H1 (cell line): Measurements from ENCODE around the gene GPC6.

Experiments
- CTCF ChIP-seq, 3 experiments: IDR thresholded peaks; 1 replicate in 2 of 3; 2 replicates in 1 of 3; pipeline versions ENCODE4 v1.5.1 to v1.6.1; 2011; ENCODE audit warnings: low read length in 3 of 3, mild to moderate bottlenecking in 3 of 3, inconsistent platforms in 2 of 3, low read depth in 1 of 3, moderate library complexity in 1 of 3; ENCODE audit not compliant: insufficient read depth in 1 of 3; ENCODE audit errors: control extremely low read depth in 1 of 3
- KDM1A ChIP-seq: fragments of 200-600, 300-600 bp; sonication (generic); IDR thresholded peaks from 2 replicates; pipeline ENCODE4 v1.7.1; 2016; ENCODE audit warnings: mild to moderate bottlenecking, low read length, borderline replicate concordance
- POLR2A ChIP-seq, 2 experiments: IDR thresholded peaks; 1 replicate in 1 of 2; 2 replicates in 1 of 2; pipeline ENCODE4 v1.6.1; 2011; ENCODE audit warnings: low read depth in 2 of 2, low read length in 2 of 2, mild to moderate bottlenecking in 2 of 2; ENCODE audit errors: control extremely low read depth in 1 of 2
- SUZ12 ChIP-seq: fragments of 200-600 bp; sonication (generic); IDR thresholded peaks from 2 replicates; pipeline ENCODE4 v1.6.1; 2012; ENCODE audit warnings: mild to moderate bottlenecking, inconsistent platforms, low read length, moderate library complexity, mixed read lengths
- TEAD4 ChIP-seq: IDR thresholded peaks from 2 replicates; pipeline ENCODE4 v1.6.1; 2012; ENCODE audit warnings: low read depth, low read length, inconsistent platforms, mixed read lengths
- USF2 ChIP-seq: IDR thresholded peaks from 2 replicates; pipeline ENCODE4 v1.6.1; 2011; ENCODE audit warnings: low read length, improper control_type of control experiment
- YY1 ChIP-seq: IDR thresholded peaks from 2 replicates; pipeline ENCODE4 v1.6.1; 2011; ENCODE audit warnings: low read depth, mild to moderate bottlenecking, low read length

- TF ChIP-seq YY1 = no peak
- TF ChIP-seq CTCF (IDR thresholded peaks at IDR 0.05; ENCODE audit: control extremely low read depth in 1 of 3, insufficient read depth in 1 of 3, low read depth in 1 of 3, low read length in 3 of 3) = no peak
- no peak for TF ChIP-seq USF2
- TF ChIP-seq KDM1A = no peak
- TF ChIP-seq TEAD4 = peak; percentile 73; the same call in 1 of the 2 replicates
- no peak for TF ChIP-seq SUZ12
- no peak for TF ChIP-seq POLR2A (IDR thresholded peaks at IDR 0.05; ENCODE audit: control extremely low read depth in 1 of 2, low read depth in 2 of 2, low read length in 2 of 2)
Observed at GRCh38 chr13:93216122-93216521, 10.5 kb upstream of the GPC6 start.
